Stimulated activated CD8-positive, alpha-beta memory T cell treated with anti-CD3 and anti-CD28 coated beads, Interleukin-7, amount 100 ng/mL, for 48 hours (primary cell): ENCODE measurements around the gene ALX3.

Experiments used
- DNase-seq, 2 donors: peaks; one replicate each; pipeline ENCODE4 v3.0.0-alpha.2; 2020; ENCODE audit warnings: low read depth in 1 of 2; ENCODE audit errors: extremely low read depth in 1 of 2

ALX3 gene

GRCh38 chr1:110070671-110071242 is at the start of gene ALX3:
ALX3 (minus strand) TSS chr1:110070672; CDS start chr1:110070612, 60 bp downstream.
- no peak for DNase-seq

DNA sequence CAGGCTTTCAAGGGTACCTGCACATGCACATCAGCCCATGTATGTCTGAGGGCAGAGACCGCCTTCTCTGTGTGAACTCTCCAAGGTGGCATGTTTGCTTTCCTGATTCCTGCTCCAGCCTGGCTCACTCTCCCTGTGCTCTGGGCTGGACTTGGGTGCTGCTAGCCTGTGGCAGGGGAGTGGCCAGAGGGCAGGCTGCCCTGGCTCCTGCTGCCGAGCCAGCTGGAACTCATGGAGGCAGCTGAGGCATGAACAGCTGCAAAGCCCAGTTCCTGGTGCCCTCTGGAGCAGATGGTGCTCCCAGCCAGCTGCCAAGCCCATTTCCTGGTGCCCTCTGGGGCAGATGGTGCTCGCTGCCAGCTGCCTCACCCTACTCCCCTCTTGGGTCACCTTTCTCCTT is 49.4 kb upstream of the ALX3 start:
- DNase-seq, result no peak

DNA sequence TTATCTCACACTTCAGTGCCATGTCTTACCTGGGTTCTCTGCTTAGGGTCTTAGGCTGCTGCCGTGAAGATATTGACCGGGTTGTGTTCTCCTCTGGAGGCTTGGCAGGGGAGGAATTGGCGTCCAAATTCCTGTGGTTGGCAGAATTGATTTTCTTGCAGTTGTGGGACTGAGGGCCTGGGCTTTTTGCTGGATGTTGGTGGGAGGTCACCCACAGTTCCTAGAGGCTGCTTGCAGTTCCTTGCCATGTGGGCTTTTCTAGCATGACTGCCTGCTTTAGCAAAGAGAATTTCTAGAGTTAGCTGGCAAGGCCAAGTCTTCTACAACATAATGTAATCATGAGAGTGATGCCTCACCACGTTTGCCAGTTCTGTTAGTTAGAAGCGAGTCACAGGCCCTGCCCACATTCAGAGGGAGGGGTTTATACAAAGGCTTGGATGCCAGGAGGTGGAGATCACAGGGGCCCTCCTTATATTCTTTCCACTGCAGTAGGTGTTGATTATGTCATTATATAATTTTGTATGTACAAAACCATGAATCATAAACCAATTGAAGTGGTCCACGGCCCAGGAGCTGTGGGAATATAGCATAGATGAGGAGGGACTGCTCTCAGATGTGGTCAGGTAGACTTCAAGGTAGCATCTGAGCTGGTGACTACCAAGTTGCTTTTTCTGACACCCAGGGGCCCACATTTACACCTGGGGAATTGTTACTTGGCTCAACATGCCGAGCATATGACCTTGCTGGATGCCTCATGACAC is 48.3 kb upstream of the ALX3 start:
- DNase-seq, result peak in 1 of 2 donors; percentile 28

DNA sequence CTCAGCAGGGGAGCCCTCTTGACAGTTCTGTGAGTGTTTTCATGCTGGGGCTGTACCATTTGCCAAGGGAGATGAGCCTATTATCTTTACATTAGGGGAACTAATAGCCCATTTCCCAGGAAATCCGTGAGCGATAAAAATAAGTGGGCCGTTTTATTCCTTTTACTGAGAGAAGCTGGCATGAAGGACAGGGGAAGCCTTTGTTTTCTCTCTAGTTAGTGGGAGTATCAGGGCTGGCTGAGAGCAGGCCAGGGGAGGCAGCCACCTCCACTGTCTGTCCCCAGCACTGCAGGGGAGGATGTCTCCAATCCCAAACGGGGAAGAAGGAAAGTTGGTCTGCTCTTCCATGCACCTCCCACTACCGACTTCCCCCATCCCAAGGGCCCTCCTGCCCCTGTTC is 44.3 kb upstream of the ALX3 start:
- no peak for DNase-seq

DNA sequence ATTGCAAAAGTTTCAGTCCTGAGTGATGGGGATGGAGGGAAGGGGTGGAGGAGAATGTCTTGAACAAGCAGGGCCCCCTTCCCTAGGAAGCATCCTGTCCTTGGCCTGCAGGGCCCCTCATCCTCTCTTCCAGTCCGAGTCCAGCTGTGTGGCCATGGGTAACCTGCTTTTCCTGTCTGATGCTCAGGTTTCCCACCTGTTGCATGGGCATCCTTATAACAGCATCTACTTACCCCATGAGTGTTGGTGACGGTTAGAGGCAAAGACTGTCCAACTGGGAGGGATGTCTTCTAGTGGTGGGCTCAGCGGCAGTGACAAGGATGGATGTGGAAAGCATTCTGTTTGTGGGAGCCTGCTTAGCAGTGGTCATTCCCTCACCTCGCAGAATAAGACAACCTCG is 43.7 kb upstream of the ALX3 start:
- DNase-seq, result no peak

GRCh38 chr1:110113551-110113950 is 43.1 kb upstream of the ALX3 start:
- DNase-seq, result no peak

- DNase-seq, result no peak
Measured at GRCh38 chr1:110112656-110113055, 42.2 kb upstream of the ALX3 start.

- no peak for DNase-seq
Measured at GRCh38 chr1:110112143-110112542, 41.7 kb upstream of the ALX3 start, which contains the start of gene UBL4B. UBL4B (plus strand) TSS chr1:110112443; CDS start chr1:110112535, 92 bp downstream.

DNA sequence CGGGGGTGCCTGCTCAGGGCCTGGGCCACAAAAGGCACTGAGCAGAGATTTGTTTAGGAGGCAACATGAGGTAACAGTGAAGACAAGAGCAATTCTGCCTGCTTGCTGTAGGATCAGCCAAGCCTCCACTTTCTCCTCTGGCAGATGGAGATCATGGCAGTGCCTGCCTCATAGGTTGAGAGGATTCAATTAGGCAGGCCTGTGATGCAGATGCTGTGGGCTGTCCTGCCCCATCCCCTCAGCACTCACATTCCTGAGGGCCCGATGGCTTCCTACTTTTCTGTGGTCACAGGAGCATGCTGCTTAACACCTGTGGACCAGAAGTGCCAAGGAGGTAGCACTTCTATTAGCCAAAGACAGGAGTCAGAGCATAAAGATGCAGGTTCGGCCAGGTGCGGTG is 40.6 kb upstream of the ALX3 start:
- no peak for DNase-seq

DNA sequence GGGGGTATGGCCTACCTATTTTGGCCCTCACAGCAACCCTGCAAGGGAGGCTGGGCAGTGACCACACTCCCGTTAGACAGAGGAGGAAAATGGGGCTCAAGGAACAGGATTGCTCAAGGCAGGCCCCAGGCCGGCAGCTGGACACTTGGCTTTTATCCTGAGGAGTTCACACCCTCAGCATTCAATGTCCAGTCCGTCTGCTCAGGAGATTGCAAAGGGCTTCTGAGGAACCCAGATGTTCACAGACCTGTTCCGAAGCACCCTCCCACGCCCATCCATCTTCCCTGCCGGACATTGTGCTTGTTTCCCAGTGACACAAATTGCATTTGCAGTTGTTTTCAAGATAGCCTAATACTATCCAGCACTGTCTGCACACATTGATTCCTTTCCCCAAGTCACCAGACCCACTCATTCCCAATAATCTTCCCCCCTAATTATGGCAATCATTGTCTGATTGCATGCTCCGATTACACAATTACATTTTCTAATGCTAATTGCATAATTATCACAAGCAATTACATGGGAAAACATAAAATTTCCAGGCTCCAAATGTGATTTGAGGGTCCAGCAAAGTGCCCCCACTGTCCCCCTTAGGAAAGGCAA is 37.5 kb upstream of the ALX3 start:
- no peak for DNase-seq

DNA sequence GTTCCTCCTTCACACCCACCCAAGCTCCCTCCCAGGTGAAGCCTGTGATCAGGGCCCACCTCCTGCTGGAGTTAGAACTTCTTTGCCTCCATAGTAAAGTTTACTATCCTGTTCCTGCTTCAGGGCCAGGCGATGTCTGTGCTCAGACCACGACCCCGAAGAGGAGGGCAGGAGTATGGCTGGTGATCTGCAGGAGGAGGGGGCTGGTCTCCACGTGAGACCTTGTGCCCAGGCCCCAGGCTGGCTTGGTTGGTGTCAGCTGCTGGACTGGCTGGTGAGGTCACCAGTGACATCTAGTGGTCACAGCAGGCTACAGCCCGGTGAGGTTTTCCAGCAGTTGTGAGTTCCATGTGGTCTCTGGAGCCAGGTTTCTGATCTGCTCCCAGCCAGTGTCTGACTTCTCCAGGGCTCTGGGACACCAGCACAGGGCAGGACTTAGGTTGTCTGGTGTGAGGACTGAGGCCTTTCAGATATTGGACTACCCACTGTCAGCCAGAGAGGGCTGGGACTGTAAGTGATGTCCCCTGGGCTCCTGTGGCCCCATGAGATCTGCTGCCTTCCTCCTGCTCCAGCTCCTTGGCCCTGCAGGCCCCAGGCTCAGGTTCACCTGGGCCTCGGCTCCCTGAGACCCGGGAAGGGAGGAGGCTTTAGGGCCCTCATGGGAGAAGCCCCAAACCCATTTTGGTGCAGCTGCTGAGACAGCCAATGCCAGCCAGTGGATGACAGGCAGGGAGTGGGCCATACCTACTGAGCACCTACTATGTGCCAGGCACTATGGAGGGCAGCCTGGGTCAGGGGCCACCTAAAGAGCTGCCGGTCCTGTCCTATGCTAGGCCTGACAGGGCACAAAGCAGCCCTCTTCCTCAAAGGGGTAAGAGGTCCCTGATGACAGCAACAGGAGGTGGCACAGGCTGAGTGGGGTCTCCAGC is 35.8 kb upstream of the ALX3 start:
- DNase-seq, result peak in 1 of 2 donors; percentile 35

DNA sequence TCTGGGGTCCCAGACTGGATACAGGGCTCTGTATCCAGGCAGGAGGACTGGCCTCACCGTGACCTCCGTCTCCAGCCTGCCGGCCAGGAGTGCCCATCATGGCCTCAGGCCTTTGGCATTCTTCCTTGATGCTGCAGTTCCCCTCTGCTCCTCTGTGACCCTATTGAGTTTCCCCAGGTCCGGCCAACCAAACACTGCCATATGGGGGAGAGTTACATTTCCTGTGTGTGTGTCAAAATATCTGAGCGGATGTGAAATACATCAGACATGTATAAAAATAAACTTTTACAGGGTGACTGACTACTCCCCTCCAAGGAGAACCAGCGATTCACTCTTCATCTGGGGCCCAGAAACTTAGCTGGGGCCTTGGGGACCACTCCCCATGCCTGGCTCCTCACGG is 31.6 kb upstream of the ALX3 start:
- no peak for DNase-seq

DNA sequence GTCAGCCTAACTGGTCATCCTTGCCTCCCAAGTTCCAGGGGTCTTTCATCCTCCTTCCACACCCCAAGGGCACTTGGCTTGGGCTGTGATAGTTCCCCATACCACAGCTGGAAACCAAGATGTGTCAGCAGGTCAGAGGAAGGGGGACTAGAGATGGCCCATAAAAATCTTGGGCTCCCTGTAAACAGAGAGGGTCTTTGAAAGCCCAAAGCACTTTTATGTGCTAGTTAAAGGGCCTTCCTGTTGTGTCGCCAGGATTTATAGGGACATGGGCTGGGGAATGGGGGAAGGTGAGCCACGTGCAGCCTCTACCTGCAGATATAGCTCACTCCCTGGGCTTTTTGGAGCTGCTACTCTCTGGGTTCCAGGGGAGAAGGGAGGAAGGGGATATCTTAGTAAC is 29.9 kb upstream of the ALX3 start:
- no peak for DNase-seq

DNA sequence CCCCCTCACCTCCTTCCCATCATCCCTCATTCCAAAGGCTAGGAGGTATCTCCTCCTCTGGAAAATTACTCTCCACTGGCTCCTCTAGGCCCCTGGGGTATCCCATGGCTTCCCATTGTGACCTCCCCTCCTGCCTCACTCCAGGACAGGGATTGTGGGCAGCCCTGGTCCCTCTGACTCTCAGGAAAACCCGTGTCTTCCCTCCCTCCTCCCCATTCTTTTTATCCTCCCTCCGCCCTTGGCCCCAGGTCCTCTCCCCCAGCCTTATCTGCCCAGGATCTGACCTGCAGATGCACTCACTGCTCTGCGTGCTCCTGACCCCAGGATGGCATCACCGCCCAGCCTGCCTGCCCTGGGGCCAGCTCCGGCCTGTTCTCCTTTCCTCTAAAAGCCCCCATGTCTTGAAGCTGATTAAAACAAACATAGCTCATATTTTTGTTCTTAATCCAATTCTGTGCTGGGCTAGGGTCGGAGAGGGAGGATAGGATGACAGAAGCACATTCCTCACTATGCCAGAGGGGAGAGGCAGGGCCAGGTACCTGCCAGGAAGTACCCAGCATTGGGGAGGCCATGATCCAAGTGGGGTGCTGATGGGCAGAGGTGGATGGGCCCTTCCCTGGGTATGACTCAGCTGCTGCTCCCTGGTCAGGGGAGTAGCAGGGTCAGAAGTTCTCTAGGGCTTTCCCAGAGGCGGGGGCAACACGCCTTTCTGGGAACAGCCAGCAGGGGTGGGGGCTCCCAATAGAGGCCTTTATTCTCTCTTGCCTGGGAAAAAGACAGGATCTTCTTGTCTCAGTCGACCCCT is 28.0 kb upstream of the ALX3 start:
- no peak for DNase-seq

GRCh38 chr1:110097507-110098221 is 27.2 kb upstream of the ALX3 start:
- no peak for DNase-seq

DNA sequence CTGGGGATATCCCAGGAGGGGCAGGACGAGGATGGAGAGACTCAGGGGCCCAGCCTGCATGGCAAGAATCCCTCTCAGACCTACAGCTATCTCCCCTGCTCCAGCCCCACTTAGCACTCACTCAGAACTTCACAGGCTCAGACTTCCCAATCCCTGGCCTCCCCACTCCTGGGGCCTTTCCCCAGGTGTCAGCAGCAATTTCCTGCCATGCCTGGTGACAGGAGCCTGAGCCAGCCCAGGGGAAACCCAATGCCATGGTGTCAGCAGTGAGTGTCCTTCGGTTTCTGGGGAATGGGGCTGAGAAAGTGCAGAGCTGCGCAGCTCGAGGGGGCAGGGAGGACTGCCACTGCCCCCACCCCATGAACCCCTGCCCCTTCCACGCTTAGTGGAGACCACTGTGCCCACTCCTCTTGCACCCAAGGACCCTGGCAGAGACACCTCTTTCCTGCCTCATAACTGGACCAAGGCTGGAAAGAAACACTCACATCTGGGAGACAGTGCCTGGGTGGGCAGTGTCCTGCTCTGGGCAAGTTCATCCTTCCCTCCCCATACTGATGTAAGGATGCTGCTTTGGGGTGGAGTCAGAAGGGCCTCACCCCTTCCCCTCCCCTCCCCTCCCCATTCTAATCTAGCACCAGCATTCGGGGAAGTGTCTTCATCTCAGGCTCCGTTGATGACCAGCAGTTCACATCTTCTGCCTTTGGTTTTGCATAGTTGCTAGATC is 24.6 kb upstream of the ALX3 start:
- DNase-seq, result no peak

DNA sequence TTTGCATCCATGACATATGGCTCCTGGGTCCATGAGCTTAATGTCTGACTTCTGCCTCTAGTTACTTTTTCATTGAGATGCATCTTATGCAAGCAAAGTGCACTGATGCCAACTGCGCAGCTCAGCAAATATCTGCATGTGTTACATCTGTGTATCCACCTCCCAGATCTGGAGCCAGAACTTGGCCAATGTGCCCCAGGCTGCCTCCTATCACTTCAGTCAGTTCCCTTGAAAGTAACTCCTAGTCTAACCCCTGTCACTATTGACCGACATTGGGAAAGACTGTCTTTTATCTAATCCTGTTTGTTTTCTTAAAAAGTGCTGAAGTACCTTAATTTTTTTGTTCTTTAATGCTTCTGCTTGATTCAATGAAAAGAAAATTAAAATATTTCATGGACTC is 22.5 kb upstream of the ALX3 start:
- no peak for DNase-seq

DNA sequence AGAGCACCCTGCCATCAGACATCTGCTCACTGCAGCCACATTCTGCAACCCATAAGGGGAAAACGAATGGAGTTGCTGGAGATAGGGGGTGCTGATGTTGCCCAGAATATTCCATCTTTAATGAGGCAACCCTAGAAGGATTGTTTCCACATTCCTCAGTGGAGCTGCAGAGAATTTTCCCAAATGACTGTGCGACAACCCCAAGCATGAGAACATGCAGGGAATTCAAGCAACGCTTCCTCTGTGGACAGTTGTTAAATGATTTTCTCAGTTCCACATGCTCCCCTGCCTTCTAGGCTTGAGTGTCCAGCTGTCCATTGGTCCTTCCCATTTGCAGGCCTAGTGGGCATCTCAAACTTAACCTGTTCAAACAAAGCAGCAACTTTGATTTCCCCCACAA is 21.3 kb upstream of the ALX3 start:
- no peak for DNase-seq

DNA sequence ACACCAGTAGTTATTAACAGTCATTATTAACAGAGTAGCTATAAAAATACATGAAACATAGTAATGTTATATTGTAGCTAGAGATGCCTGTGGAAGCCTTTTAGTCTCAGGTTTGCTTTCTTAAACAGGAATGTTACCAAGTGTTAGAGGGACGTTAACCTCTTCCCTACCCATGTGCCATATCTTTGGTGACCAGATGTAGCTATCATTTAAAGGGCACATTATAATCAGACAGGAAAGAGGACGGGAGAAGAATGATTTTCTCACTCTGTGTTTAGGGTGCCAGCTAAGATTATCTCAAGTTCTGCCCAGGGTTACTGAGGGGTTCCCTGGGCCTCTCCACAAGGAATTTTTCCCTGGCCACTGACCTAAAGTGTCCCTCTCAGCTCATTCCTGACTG is 20.9 kb upstream of the ALX3 start:
- DNase-seq, result no peak
